AG08396 (cell line): ENCODE results near the gene SMIM45.

ENCODE experiments used
- DNase-seq: peaks from one replicate; pipeline ENCODE4 v3.0.0; 2012; ENCODE audit warnings: low spot score, mixed read lengths

The SMIM45 gene

GRCh38 chr22:42001706-42002105, 49.8 kb downstream of the SMIM45 start:
- DNase-seq: no peak

GRCh38 chr22:42007922-42008321, 56.0 kb downstream of the SMIM45 start:
- DNase-seq: no peak
